Jurkat, Clone E6-1 (cell line): ENCODE data around the gene KATNAL2.
"Not testable (repeated sequence)": the region's sequence is repeated elsewhere in the genome, so short reads cannot be mapped to it uniquely, and the experiment has no call there.

Experiments used
- DNase-seq: peaks from one replicate; pipeline ENCODE4 v3.0.0-alpha.2; 2011; ENCODE audit warnings: low read depth, low spot score
- H3K4me3 ChIP-seq: 2 replicates; pipeline ENCODE4 v1.5.1; 2011; ENCODE audit warnings: mild to moderate bottlenecking, low read length, control low read depth, moderate library complexity

The KATNAL2 gene

GRCh38 chr18:47023769-47024465, 106.5 kb downstream of the KATNAL2 start:
- DNase-seq, H3K4me3 ChIP-seq: not testable (repeated sequence)

- DNase-seq, H3K4me3 ChIP-seq: not testable (repeated sequence)
Observed at GRCh38 chr18:47025557-47026174, 108.3 kb downstream of the KATNAL2 start.

- DNase-seq, H3K4me3 ChIP-seq: not testable (repeated sequence)
Observed at GRCh38 chr18:47028738-47029137, 111.3 kb downstream of the KATNAL2 start.

- not testable (repeated sequence) for H3K4me3 ChIP-seq, DNase-seq
Observed at GRCh38 chr18:47029684-47030353, 112.4 kb downstream of the KATNAL2 start.

- H3K4me3 ChIP-seq, DNase-seq: not testable (repeated sequence)
Observed at GRCh38 chr18:47030887-47031286, 113.5 kb downstream of the KATNAL2 start.

- DNase-seq = no peak
- H3K4me3 ChIP-seq = no peak overlapping the region
Observed at GRCh38 chr18:47032945-47033344, 115.5 kb downstream of the KATNAL2 start.

GRCh38 chr18:47034591-47034990, 117.2 kb downstream of the KATNAL2 start:
- DNase-seq, H3K4me3 ChIP-seq: not testable (repeated sequence)

- no peak within 1 kb of the TSS for H3K4me3 ChIP-seq
- no peak for DNase-seq
Observed at GRCh38 chr18:47035156-47035671, 117.8 kb downstream of the KATNAL2 start, which contains the start of gene ELOA2. TSS of gene ELOA2 (minus strand) at chr18:47035621. CDS start at chr18:47035264, 357 bp downstream.

- no peak for DNase-seq
- no peak overlapping the region for H3K4me3 ChIP-seq
Observed at GRCh38 chr18:47036298-47036874, 119.0 kb downstream of the KATNAL2 start.

GRCh38 chr18:47036927-47037578, 119.7 kb downstream of the KATNAL2 start:
- DNase-seq = no peak

GRCh38 chr18:47040982-47041381, 123.6 kb downstream of the KATNAL2 start:
- no peak for DNase-seq

More at GRCh38 chr18:47036927-47037578, 119.7 kb downstream of the KATNAL2 start:
- no peak overlapping the region for H3K4me3 ChIP-seq

GRCh38 chr18:47050468-47050867, 133.1 kb downstream of the KATNAL2 start:
- no peak overlapping the region for H3K4me3 ChIP-seq
- DNase-seq = peak; percentile 39

More at GRCh38 chr18:47040982-47041381, 123.6 kb downstream of the KATNAL2 start:
- H3K4me3 ChIP-seq = no peak overlapping the region

GRCh38 chr18:47054369-47054768, 137.0 kb downstream of the KATNAL2 start:
- no peak for DNase-seq
- no peak overlapping the region for H3K4me3 ChIP-seq

GRCh38 chr18:47062471-47062870, 145.1 kb downstream of the KATNAL2 start:
- DNase-seq = no peak
- no peak overlapping the region for H3K4me3 ChIP-seq

- H3K4me3 ChIP-seq = no peak overlapping the region
- no peak for DNase-seq
Observed at GRCh38 chr18:47063096-47063495, 145.7 kb downstream of the KATNAL2 start.

GRCh38 chr18:47067648-47068047, 150.2 kb downstream of the KATNAL2 start:
- no peak overlapping the region for H3K4me3 ChIP-seq
- DNase-seq = no peak

- DNase-seq = no peak
- no peak overlapping the region for H3K4me3 ChIP-seq
Observed at GRCh38 chr18:47075098-47075883, 157.9 kb downstream of the KATNAL2 start.

GRCh38 chr18:47077111-47077510, 159.7 kb downstream of the KATNAL2 start:
- no peak overlapping the region for H3K4me3 ChIP-seq
- no peak for DNase-seq
